Umbilical cord (tissue), 2 donors: ENCODE data around the gene EPHA1. TPM values are rescaled to one million over a fixed set of nuclear protein-coding genes. Genes with fewer than 3 reads are reported as not detected.

Experiments used
- DNase-seq: peaks from one replicate; pipeline ENCODE4 v3.0.0-alpha.2; 2015; ENCODE audit warnings: low spot score
- total RNA-seq: library from RNA; depleted of rRNA; stranded (reverse); fragments of >200 nt; gene quantifications from one replicate; pipeline ENCODE4 v1.2.3, GENCODE V29; 2014; ENCODE audit warnings: low replicate concordance; ENCODE audit not compliant: insufficient read depth

The EPHA1 gene
- total RNA-seq, 1 donor from 2014 or later, result 0.48 TPM

GRCh38 chr7:143374561-143374960 is 34.1 kb downstream of the EPHA1 start:
- no peak for DNase-seq

- no peak for DNase-seq
These were observed 35.3 kb downstream of the EPHA1 start for GRCh38 chr7:143373255-143373794.

- DNase-seq, result no peak
These were observed 36.6 kb downstream of the EPHA1 start for GRCh38 chr7:143372070-143372469.

GRCh38 chr7:143369678-143370651 is 38.7 kb downstream of the EPHA1 start:
- no peak for DNase-seq

DNA sequence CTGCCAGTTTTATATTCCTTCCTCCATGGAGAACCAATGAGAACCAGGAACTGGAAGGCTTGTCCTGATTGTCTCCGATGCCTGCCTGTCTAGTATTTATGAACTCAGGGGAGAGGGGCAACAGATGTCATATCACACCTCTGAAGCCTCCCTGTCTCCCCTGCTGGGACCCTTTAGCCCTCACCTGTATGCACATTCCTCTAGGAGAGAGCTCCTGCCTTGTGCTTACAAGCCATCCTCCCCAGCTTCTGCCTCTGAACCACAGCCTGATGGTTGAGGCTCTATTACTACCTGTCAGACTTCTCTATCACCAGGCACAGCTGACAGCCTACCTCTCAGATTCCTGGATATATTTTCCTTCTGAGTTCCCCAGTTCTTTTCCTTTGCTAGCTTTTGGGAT is 40.3 kb downstream of the EPHA1 start:
- no peak for DNase-seq

GRCh38 chr7:143367972-143368371 is 40.7 kb downstream of the EPHA1 start:
- no peak for DNase-seq

GRCh38 chr7:143363016-143363937 is 45.4 kb downstream of the EPHA1 start:
- no peak for DNase-seq

DNA sequence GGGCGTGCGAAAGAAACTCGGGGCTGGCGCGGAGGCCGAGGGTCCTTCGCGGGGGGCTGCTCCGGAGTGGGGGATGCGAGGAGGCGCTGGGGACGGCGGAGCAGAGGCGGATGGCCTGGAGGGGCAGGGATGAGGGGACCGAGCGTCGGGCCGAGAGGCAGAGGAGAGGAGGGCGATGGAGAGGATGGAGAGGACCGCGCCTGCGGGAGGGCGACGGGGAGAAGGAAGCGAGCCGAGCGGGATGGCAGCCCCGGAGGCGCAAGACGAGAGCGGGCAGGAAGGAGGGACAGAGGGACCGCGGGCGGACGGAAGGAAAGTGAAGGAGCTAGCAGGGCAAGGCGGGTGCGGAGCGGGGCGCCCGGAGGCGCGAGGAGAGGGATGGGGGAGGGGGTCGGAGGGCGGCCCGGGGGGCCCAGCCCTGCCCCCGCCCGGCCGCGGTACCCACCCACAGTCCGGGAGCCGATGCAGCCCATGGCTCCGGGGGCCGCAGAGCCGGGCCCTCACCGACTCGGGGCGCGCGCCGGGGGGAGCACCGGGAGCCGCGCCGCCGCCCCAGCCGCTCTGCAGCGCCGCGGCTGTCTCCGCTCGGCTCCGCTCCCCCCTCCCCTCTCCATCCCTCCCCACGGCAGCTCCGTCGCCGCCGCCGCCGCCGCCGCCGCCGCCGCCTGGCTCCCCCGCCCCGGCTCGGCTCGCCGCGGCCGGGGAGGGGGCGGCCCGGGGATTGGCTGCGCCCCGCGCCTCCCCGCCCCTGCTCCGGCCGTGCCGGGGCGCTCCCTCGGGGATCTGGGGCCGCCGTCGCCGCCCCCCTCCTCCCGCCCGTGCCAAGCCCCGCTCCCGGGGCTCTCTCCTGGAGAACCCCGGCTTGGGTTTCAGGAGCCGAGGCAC is 46.3 kb downstream of the EPHA1 start, which contains the start of gene FAM131B:
Gene FAM131B, minus strand, starts transcription at position 583 of the 885 bp plus-strand sequence. Its CDS starts 110 bp downstream, at position 473.
- DNase-seq, result no peak

DNA sequence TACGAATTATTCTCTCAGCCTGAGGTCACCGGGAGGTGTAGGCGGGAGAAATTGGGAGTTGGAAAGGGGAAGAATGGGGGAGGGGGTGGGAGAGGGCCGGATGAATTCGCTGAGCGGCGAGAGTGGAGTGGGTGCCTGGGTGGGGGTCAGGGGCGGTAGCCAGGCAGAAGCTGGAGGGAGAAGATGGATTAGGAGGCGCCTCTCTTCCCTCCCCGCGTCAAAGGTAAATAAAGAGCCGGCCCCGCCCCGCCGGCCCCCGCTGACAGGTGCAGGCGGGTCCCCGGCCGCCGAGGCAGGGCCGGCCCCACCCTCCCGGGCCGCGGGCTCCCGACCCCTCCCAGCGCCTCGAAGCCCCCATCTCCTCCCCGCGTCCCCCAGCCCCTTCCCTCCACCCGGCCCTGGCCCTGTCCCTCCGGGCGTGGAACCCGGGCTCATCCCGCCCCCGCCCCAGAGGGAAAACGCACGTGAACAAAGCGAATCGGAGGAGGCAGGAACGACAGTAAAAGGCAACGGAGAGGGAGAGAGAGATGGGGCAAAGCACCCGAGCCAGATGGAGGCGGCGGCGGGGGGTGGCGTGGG is 47.0 kb downstream of the EPHA1 start:
- no peak for DNase-seq

- no peak for DNase-seq
These were observed 47.7 kb downstream of the EPHA1 start for GRCh38 chr7:143360788-143361551.

- no peak for DNase-seq
These were observed 48.8 kb downstream of the EPHA1 start for GRCh38 chr7:143359771-143360353.

DNA sequence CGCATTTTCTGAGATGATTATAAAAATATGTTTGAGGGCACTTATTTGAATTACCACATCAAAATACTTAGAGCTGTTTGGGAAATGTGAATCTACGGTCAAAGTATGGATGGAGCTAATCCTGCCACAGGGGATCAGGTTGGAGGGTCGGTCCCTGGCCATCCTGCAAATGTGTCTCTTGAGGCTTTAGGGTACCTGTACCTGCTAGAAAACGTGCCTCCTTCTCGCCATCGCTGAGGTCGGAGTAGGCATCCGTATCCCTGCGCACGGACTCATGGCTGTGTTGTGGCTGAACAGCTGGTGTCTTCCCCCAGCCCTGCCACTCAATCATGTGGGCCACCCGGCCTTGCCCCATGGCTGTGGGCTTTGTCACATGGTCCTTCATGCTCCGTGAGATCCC is 50.0 kb downstream of the EPHA1 start:
- no peak for DNase-seq

- no peak for DNase-seq
These were observed 52.1 kb downstream of the EPHA1 start for GRCh38 chr7:143356414-143357050.

DNA sequence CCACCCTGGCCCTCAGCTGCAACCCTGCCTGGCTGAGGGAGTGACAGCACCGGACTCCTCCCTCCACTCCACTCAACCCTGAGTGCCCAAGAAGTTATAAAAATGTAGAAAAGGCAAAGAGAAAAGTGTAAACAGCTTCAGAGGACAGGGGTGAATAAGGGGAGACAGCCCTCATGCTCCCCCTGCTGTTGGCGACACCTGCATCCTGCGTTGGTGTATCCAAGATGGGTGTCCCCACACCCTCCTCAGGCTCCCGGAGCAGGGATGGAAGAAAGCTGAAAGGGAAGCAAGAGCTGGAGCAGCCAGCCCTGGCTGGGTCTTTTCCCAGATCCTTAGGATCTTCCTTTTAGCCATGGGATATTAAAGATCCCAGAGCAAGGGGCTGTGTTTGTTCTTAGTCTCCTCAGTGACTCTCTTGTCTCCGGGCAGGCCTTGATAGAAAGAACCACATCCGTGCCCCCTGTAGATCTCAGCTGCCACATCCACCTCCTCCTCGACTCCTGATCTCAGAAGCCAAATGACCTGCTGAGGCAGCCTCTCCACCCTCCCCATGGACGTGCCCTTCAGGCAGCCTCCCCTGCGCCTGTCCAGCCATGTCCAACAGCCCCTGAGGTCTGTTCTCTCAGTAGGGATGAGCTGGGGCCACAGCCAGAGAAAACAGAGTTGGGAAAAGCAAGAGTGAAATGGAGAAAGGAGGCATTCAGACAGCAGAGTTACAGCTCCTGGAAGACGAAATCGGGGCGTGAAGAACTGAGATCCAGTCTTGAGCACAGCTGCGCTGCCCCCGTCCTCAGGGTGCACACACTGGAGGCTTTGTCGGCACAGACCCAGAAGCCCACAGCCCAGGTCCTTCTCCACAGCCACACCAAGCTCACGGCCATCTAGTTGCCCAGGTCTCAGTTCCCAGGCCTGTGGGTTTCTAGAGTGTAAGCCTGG is 52.9 kb downstream of the EPHA1 start:
- no peak for DNase-seq

DNA sequence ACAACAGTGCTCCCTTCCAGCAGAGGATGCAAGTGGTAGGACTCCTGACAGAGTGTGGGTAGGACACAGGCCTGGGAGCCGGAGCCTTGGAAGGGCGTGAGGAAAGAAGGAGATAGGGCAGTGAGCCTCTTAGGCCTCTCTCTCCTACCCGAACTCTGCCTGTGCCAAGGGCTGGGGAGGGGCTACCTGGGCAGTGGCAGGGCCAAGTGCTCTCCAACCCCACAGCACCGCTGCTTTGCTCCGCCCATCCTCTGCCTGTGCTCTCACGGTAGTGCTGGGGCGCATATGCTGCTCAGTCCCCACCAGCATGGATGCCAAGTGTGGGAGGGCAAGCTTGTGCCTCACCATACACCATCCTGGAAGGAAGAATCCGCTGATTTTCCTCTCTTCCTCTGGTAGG is 53.7 kb downstream of the EPHA1 start:
- no peak for DNase-seq

GRCh38 chr7:143354376-143354775 is 54.3 kb downstream of the EPHA1 start:
- DNase-seq, result no peak

DNA sequence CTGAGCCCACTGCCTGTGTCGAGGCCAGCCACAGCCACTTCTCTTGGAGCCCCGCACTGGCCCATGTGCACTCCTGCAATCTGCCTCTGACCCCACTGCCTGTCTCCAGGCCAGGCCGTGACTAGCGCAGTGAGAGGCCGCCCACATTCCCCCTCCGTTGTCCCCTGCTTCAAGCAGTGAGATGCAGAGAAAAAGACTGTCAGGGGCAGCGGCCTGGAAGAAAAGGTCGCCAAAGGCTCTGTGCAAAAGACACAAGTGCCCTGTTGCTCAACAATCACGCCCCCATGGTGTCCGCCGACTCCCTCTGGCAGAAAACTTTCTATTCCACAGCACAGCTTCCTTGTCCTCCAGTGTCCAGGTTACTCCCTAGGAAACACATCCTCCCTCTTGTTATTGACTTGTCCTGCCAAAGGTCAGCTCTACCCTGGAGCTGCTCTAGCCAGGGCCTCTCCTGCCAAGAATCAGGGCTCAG is 56.1 kb downstream of the EPHA1 start:
- DNase-seq, result no peak

- no peak for DNase-seq
These were observed 57.1 kb downstream of the EPHA1 start for GRCh38 chr7:143351574-143351973.
